GM19035 (cell line): ENCODE results near the gene ZC3H14.

ENCODE experiments used
- ATAC-seq: cut with Tn5 transposase; IDR thresholded peaks from one replicate; pipeline ENCODE4 v1.9.1; 2021; ENCODE audit not compliant: unreplicated experiment

The ZC3H14 gene

GRCh38 chr14:88605594-88605993 lies 42.8 kb downstream of the ZC3H14 start:
- ATAC-seq = no peak

- no peak for ATAC-seq
Observed at GRCh38 chr14:88607829-88608228, 45.0 kb downstream of the ZC3H14 start.

GRCh38 chr14:88611878-88612277 lies 49.0 kb downstream of the ZC3H14 start:
- no peak for ATAC-seq

- no peak for ATAC-seq
Observed at GRCh38 chr14:88612981-88613380, 50.1 kb downstream of the ZC3H14 start.

- peak; percentile 55 for ATAC-seq
Observed at GRCh38 chr14:88613552-88614010, 50.7 kb downstream of the ZC3H14 start.

GRCh38 chr14:88614218-88614907 lies 51.5 kb downstream of the ZC3H14 start:
- ATAC-seq = peak; percentile 55

GRCh38 chr14:88616697-88617096 lies 53.9 kb downstream of the ZC3H14 start:
- ATAC-seq = no peak

GRCh38 chr14:88617479-88617878 lies 54.6 kb downstream of the ZC3H14 start:
- no peak for ATAC-seq

- no peak for ATAC-seq
Observed at GRCh38 chr14:88618476-88618875, 55.6 kb downstream of the ZC3H14 start.

GRCh38 chr14:88621100-88621499 lies 58.3 kb downstream of the ZC3H14 start:
- ATAC-seq = no peak

- no peak for ATAC-seq
Observed at GRCh38 chr14:88625671-88626070, 62.8 kb downstream of the ZC3H14 start.

- no peak for ATAC-seq
Observed at GRCh38 chr14:88628033-88628432, 65.2 kb downstream of the ZC3H14 start.

- ATAC-seq = no peak
Observed at GRCh38 chr14:88628462-88628861, 65.6 kb downstream of the ZC3H14 start.

- no peak for ATAC-seq
Observed at GRCh38 chr14:88630565-88630964, 67.7 kb downstream of the ZC3H14 start.

- no peak for ATAC-seq
Observed at GRCh38 chr14:88631091-88631490, 68.3 kb downstream of the ZC3H14 start.

GRCh38 chr14:88632512-88632911 lies 69.7 kb downstream of the ZC3H14 start:
- no peak for ATAC-seq

GRCh38 chr14:88639221-88639620 lies 76.4 kb downstream of the ZC3H14 start:
- no peak for ATAC-seq

GRCh38 chr14:88660056-88660455 lies 97.2 kb downstream of the ZC3H14 start:
- ATAC-seq = no peak

- ATAC-seq = peak; percentile 85
Observed at GRCh38 chr14:88667555-88668273, 104.9 kb downstream of the ZC3H14 start.

GRCh38 chr14:88668448-88669116 lies 105.7 kb downstream of the ZC3H14 start:
- peak; percentile 56 for ATAC-seq

GRCh38 chr14:88669346-88669745 lies 106.5 kb downstream of the ZC3H14 start:
- ATAC-seq = no peak
